ENCODE measurements around the gene FAM187B.
"Not testable (repeated sequence)": the region's sequence is repeated elsewhere in the genome, so short reads cannot be mapped to it uniquely, and the experiment has no call there.

The FAM187B gene

DNA sequence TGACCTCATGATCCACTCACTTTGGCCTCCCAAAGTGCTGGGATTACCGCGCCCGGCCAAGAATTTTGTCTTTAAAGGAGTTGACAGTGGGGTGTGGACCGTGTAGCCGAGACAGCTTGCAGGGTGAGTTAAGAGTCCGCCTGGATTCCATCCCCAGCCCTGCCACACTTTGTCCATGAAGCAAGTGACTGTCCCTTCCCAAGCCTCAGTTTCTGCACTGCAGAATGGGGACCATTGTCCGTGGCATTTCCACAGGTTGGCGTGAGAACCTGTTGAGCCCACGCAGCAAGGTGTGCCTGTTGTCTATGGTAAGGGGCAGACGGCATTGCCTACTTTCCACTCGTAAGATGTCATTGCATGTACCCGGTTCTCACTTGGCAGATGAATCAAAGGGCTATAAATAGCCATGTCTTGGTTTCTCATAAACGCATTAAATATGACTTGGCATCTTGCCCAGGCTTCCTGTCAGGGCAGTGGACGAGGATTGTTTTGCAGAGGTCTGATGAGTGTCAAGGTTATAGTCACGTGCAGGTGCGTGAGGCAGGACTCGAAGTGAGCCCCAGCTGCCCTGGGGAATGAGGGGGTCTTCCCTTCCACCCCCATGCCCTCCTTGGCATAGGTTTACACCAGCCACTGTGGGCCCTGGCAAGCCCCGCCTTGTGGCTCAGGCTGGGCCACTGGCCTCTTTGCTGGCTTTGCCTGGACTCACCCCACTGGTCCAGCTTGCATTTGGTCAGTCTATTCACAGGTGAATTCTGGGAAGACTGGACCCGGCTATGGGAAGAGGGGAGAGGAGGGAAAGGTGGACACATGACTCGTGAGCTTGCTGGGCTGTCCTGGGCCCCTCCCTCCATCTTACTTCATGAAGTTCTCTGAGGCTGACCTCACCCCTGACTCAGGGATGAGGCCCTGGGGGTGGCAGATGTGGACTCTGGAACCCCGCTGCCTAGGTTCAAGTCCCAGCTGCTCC, 14.6 kb downstream of the FAM187B start:
- peak; percentile 73 for DNase-seq (ENCODE audit: low read depth)

DNA sequence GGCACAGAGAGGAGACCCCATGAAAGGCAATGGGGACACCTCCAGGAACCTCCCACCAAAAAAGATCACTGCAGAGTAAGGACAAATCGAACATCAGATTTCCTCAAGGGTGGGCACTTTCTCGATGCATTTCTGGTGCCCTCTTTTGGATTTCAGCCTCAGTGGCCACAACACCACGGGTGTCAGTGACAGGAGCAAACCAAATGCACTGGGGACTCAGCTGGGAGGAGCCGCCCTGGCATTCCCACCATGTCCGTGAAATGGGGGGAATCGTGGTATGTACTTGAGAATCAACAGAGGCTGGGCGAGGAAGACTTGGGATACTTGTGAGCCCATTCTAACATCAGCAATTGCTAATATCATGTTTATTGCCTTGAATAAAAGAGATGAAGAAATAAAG, 16.3 kb downstream of the FAM187B start:
- no peak for DNase-seq (ENCODE audit: low read depth)

DNA sequence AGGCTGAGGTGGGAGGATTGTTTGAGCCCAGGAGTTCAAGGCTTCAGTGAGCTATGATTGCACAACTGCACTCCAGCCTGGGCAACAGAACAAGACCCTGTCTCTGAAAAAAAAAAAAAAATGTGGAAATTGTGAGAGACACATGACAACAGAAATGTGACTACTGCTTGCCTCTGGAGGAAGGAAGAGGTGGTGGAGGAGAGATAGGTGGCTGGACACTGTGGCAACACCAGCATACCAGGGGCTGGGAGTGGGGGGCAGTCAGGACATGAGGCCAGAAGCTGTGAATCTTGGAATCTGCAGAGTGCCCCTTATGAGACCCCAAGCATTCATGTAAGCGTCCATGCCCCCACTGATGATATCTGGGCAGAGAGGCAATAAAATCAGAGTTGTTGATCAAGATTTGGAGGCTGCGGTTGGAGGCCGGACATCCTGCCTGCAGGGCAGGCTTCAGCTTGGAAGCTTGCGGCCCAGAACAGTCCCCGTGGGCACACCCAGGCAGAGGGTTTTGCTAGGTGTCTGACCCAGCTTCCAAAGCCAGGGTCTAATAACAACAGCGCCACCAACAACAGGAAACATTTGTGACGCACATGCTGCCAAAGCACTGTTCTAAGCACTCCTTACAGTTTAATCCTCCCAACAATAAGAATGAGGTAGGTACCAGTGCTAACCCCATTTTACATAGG, 16.9 kb downstream of the FAM187B start:
- DNase-seq (ENCODE audit: low read depth): peak; percentile 44

DNA sequence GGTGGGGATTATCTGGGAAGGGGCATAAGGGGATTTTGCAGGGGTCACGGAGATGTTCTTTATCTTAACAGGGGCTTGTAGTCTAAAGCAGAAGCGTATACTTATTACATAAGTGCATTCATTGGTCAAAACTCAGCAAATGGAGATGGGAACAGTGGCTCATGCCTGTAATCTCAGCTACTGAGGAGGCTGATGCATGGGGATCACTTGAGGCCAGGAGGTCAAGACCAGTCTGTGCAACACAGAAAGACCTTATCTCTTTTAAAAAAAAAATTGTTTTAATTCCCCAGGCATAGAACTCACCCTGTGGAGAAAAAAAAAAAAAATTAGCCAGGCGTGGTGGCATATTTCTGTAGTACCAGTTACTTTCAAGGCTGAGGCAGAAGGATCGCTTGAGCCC, 18.9 kb downstream of the FAM187B start:
- DNase-seq (ENCODE audit: low read depth): no peak

DNA sequence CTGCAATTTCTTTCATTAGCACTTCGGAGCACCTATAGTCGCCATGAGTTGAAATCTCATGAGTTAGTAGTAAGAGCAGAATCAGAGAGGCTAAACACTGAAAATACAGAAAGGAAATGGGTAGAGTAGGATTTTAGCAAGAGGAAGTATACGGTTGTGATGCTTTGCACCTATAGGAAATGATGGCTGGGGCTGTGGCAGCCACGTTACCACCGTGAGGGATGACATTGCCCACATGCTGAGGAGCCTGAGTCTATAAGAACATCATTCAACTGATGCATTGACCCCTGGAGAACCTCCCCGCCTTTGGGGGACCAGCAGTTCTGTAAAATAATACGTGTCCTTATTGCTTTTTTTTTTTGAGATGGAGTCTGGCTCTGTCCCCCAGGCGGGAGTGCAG, 20.4 kb downstream of the FAM187B start:
- DNase-seq (ENCODE audit: low read depth): no peak

DNA sequence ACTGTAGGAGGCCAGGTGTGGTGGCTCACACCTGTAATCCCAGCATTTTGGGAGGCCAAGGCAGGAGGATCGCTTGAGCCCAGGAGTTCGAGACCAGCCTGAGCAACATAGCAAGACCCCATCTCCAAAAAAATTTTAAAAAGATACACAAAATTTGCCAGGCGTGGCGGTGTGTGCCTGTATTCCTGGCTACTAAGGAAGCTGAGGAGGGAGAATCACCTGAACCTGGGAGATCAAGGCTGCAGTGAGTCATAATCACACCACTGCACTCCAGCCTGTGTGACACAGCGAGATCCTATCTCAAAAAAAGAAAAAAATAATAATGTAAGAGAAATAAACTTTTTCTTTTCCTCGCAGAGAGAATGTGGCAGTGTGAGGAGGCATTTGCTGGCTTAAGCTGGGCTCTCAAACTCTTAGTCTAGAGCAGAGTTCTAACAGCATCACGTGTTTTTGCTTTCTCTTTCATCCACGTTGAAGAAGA, 21.1 kb downstream of the FAM187B start:
- DNase-seq (ENCODE audit: low read depth): no peak

DNA sequence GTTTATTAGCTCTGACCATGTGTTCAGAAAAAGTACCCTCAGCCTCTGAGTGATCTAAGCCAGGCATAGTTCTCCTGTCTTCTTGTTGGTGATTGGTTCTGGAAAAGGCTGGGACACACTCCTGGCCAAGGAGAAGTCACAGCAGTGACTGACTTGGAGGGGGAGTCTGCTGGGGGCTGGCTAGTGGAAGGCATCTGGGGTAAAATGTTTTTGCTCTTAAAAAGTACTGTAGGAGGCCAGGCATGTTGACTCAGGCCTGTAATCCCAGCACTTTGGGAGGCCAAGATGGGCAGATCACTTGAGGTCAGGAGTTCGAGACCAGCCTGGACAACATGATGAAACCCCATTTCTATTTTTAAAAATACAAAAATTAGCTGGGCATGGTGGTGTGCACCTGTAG, 21.7 kb downstream of the FAM187B start:
- DNase-seq (ENCODE audit: low read depth): no peak

DNA sequence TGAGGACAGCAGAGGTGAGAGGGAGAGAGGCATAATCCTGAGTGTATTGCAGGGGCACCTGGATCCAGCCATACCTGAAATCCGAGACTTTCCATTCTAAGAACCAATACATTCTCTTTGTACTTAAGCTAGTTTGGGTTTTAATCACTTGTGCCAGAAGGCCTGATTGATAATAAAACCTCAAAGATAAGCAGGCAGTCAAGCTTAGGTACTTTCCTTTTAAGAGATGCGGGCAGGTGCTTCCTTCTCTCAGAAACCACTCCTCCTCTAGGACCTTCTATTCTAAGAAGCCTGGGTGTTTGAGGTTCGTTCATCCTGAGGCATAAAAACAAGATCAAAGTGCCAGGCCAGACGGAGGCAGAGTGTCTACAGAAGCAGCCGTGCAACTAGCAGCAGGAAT, 22.2 kb downstream of the FAM187B start:
- DNase-seq (ENCODE audit: low read depth): no peak

DNA sequence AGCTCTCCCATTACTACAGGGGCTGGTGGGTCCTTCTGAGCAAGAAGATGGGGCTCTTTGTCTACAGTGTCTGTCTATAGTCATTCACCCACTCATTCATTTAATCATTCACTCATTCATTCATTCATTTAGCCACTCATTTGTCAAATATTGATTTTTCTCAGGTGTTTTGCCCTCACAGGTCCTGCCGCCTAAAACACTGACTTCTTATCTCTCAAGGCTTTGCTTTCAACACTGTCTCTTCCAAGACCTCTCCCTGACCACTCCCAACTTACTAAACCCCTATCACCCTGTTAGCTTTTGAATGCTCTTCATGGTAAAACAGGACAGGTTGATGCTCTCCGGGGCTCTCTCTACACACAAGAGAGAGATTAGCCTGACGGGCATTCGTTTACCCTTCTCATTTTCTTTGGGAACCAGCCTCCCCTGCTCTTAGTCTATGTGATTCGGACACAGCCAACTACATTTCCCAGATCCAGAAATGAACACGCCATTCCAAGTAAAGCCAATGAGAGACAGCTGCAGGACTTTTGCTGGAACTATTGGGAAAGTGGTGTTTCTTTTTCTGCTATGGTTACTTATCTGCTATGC, 22.7 kb downstream of the FAM187B start:
- DNase-seq (ENCODE audit: low read depth): no peak

DNA sequence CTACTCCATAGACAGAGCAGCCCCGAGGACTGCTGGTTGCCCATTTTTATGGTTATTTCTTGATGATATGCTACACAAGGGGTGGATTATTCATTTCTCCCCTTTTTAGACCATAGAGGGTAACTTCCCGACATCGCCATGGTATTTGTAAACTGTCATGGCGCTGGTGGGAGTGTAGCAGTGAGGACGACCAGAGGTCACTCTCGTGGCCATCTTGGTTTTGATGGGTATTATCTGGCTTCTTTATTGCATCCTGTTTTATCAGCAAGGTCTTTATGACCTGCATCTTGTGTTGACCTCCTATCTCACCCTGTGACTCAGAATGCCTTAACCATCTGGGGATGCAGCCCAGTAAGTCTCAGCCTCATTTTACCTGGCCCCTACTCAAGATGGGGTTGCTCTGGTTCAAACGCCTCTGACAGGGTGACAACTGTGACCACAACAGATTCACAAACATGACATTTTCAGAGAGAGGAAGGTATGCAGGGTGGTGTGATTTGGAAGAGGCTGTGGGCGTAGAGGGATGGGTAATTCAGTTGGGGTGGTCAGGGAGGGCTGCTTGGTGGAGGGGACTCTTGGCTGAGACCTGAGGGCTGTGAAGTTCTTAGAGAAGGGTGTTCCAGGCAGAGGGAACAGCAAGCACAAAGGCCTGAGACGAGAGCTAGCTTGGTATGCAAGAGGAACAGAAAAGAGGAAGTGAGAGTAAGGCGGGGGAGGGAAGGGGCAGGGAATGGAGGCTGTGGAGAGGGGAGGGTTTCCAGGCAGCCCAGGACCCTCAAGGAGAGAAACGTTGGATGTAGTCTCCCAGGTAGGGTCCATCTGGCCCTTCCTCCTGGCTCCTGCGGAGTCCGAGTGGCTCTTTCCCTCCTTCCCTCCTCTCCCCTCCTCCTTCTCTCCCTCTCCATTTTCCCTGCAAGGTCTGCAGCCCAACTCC, 23.5 kb downstream of the FAM187B start:
- no peak for DNase-seq (ENCODE audit: low read depth)

DNA sequence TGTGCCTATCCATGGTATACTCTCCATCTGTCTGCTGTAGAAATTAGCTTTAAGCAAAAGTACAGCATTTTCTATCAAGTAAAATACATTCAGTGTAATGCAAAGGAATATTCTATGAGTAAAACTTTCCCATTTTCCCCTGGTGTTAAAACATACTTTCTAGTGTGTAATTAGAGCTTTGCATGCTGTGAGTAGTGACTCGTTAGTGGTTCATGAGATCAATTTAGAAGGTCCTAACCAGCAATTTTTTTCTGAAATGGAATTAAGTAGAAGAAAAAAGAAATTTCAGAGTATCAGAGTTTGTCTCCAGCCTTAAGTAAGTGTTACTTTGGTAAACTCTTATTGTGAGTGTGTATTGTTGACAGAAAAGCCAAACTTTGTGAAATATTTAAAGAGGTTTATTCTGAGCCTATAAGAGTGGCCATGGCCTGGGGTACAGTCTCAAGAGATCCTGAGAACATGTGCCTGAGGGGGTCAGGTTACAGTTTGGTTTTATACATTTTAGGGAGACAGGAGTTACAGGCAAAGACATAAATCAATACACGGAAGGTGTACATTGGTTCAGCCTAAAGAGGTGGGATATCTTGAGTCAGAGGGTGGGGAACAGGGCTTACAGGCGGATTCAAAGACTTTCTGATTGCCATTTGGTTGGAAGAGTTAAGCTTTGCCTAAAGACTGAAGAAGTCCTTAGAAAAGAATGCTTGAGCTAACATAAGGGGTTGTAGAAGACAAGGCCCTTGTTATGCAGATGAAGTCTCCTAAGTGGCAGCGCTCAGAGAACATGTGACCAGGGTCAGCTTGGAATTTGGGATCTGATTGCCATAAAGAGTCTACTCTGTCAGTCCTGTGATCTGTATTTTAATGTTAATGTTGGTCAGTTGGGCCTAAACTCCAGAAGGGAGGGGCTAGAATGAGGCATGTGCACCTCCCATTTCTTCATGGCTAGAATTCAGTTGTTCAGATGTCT, 25.5 kb downstream of the FAM187B start:
- DNase-seq (ENCODE audit: low read depth): no peak

DNA sequence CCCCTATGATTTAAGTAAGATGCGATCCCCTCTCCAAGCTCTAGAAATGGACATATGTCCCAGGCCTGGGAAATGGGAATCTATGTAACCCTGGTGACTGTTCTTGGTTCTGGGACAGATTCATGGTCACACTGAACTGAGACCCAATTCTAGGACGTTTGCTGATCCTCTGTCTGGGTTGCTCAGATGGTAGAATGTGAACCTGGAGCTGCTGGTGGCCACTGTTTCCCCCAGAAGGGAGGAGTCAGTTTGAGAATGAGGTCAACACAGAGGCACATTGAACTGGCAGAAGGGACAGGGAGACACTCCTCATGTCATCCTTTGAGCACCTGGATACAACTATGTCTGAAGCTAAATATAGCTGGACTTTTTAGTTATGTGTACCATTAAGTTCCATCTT, 29.1 kb downstream of the FAM187B start:
- no peak for DNase-seq (ENCODE audit: low read depth)

DNA sequence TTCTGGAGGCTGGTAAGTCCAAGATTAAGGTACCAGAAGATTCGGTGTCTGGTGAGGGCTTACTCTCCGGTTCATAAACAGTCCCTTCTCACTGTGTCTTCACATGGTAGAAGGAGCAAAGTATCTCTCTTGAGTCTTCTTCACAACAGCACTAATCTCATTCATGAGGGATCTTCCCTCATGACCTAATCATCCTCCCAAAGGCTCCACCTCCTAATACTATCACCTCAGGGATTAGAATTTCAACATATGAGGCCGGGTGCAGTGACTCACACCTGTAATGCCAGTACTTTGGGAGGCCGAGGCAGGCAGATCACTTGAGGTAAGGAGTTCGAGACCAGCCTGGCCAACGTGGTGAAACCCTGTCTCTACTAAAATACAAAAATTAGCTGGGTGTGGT, 31.7 kb downstream of the FAM187B start:
- not testable (repeated sequence) for DNase-seq (ENCODE audit: low read depth)

DNA sequence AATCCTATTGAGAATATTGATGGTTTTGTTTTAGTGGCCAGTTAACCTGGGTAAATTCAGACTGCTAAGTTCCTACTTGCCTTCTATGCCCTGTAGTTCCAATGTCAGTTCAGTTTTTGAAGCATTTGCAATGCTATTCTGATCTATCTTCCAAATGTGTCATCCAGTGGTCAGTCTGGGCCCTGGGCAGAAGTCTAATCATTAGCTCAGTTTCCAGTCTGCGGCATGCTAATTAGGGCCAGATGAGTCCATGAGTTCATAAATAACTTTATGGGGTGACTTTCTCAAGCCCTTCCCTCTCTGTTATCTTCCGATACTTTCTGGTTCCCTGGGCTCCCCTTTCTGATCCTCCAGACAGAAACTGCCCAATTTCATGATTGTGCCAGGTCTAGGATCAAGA, 32.7 kb downstream of the FAM187B start:
- no peak for DNase-seq (ENCODE audit: low read depth)

DNA sequence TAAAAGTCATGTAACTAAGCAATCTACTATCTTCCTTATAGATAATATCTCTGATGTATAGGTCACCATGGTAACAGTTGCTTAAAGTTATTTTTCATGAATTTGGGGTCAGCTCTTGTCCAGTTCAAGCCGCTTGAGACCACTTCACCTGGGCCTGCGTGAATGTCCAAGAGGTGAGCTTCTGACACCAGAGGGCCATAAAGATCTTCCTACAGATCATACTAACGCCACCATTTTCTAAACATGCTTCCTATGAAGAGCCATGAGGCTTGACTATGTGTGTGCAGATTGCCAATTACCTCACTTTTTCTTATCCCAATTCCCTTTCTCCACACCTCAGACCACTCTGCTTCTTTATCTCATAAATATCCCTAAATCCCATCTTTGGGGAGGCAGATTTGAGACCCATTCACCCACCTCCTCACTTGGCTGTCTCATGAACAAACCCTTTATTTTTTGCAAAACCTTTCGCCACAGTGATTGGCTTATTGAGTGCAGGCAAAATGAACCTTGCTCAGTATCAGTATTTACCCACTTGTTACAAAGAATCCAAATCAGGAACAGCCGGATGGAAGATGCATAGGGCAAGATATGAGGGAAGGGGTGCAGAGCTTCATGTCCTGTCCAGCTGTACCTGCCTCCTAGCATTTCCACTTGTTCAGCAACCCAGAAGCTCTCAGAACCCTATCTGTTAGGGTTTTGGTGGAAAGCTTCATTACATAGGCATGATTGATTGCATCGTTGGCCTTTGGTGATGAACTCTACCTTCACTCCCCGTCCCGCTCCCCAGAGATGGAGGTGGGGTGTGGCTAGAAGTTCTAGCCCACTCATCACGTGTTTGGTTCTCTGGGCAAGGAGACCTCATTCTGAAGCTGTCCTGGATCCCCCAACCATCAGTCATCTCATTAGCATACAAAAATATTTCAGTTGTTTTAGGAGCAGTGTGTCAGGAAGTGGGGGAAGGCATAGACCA, 34.2 kb downstream of the FAM187B start:
- DNase-seq (ENCODE audit: low read depth): no peak

DNA sequence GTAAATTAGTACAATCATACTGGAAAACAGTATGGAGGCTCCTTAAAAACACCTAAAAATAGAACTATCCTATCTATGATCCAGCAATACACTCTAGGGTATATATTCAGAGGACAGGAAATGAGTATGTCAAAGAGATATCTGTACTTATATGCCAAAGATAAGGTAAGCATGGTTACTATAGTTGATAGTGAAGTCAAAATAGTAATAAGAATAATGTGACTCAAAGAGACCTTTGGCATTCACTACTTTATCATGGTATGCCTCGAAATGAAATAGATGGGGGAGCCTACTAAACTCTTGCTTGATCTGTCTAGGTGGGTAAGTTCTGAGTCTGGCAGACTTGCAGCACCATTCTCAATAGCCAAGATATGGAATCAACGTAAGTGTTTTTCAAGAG, 43.7 kb downstream of the FAM187B start:
- no peak for DNase-seq (ENCODE audit: low read depth)

DNA sequence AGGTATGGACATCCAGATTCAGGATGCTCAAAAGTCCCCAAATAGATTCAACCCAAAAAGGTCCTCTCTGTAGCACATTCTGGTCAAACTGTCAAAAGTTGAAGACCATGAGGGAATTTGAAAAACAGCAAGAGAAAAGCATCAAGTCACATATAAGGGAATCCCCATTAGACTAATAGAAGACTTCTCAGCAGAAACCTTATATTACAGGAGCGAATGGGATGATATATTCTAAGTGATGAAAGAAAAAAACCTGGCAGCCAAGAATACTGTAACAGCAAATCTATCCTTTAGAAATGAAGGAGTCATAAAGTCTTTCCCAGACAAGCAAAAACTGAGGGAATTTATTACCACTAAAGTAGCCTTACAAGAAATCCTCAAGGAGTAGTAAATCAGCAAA, 44.3 kb downstream of the FAM187B start:
- no peak for DNase-seq (ENCODE audit: low read depth)

DNA sequence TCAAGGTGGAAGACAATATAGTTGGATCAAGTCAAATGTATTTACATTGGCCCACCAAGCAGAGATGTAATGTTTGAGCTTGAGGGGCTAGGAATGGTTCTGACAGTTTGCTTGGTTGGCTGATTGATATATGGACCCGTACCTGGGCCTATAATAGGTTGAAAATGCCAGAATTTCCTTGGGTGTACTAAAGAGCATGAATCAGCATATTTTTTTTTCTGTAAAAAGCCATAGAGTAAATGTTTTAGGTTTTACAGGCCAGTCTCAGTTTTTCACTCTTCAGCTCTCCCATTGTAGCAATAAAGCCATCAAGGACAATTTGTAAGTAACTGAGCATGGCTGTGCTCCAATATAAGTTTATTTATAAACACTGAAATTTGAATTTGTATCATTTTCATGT, 47.2 kb downstream of the FAM187B start:
- no peak for DNase-seq (ENCODE audit: low read depth)

DNA sequence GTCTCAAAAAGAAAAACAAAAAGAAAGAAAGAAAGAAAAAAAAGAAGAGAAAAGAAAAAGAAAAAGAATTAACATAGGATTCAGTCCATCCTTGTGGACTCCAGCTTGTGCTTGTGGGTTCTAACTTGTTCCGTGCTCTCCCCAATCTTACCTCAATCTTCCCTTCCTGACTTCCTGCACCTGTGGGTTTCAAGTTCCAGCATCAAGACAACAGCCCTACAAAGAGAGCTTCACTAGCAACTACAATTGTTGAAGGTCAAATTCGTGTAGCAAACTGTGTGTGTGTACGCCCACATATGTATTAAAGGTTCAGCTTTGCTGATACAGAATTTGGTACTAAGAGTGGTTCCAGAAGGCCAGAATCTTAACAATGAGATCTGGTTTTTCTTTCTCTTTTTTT, 48.7 kb downstream of the FAM187B start:
- no peak for DNase-seq (ENCODE audit: low read depth)
